ENCODE data around the gene ASNS.

DNA sequence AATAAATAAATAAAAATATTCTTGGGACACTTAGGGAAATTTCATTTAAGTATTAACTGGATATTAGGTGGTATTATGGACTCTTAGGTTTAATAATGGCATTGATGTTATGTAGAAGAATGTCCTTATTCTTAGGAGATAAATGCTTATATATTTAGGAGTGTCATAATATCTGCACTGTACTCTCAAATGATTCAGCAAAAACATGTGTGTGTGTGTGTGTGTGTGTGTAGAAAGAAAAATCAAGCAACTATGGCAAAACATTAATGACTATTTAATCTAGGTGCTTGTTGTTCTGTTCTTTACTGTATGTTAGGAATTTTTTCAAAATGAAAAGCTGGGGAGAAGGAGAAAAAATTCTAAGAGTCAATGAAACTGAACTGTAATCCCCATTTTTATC, 3.9 kb downstream of the ASNS start:
- TF ChIP-seq, protein P1, sequence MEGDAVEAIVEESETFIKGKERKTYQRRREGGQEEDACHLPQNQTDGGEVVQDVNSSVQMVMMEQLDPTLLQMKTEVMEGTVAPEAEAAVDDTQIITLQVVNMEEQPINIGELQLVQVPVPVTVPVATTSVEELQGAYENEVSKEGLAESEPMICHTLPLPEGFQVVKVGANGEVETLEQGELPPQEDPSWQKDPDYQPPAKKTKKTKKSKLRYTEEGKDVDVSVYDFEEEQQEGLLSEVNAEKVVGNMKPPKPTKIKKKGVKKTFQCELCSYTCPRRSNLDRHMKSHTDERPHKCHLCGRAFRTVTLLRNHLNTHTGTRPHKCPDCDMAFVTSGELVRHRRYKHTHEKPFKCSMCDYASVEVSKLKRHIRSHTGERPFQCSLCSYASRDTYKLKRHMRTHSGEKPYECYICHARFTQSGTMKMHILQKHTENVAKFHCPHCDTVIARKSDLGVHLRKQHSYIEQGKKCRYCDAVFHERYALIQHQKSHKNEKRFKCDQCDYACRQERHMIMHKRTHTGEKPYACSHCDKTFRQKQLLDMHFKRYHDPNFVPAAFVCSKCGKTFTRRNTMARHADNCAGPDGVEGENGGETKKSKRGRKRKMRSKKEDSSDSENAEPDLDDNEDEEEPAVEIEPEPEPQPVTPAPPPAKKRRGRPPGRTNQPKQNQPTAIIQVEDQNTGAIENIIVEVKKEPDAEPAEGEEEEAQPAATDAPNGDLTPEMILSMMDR (conservative IDR thresholded peaks at IDR 0.05; ENCODE audit: low read depth in 2 of 2), result no peak
- TF ChIP-seq POLR2AphosphoS5 (IDR thresholded peaks at IDR 0.05; ENCODE audit: low read depth) (no peak), EZH2phosphoT487 (IDR thresholded peaks at IDR 0.05; ENCODE audit: unreplicated experiment) (no peak)
